Osteoblast (primary cell): ENCODE data around the gene NRF1. TPM values are rescaled to one million over a fixed set of nuclear protein-coding genes. Genes with fewer than 3 reads are reported as not detected.
A peak's percentile ranks its signal among the peaks of the same experiment; 100 is the strongest.

Experiments
- DNase-seq: peaks from one replicate; pipeline ENCODE4 v3.0.0; 2011; ENCODE audit warnings: low spot score, mixed read lengths; ENCODE audit not compliant: insufficient read length; ENCODE audit errors: missing footprints
- H2AFZ ChIP-seq: 2 replicates; pipeline ENCODE4 v1.6.0; 2011; ENCODE audit warnings: mild to moderate bottlenecking, low read length
- H3K27ac ChIP-seq: 2 replicates; pipeline ENCODE4 v1.5.1; 2011; ENCODE audit warnings: mild to moderate bottlenecking, low read depth, low read length, moderate library complexity
- H3K27me3 ChIP-seq: 2 replicates; pipeline ENCODE4 v1.6.0; 2012; ENCODE audit warnings: mild to moderate bottlenecking, control low read depth, inconsistent platforms, low read length, moderate library complexity; ENCODE audit not compliant: insufficient read depth
- H3K36me3 ChIP-seq: 2 replicates; pipeline ENCODE4 v1.5.1; 2011; ENCODE audit warnings: mild to moderate bottlenecking, low read length, control low read depth, moderate library complexity; ENCODE audit not compliant: insufficient read depth
- H3K4me1 ChIP-seq: 2 replicates; pipeline ENCODE4 v1.5.1; 2011; ENCODE audit warnings: mild to moderate bottlenecking, low read length, control low read depth, moderate library complexity; ENCODE audit not compliant: insufficient read depth
- H3K4me2 ChIP-seq: 2 replicates; pipeline ENCODE4 v1.6.0; 2011; ENCODE audit warnings: mild to moderate bottlenecking, low read length; ENCODE audit not compliant: insufficient read depth
- H3K4me3 ChIP-seq: fragments of 200-600 bp; sonication (generic); 3 replicates; pipeline ENCODE4 v1.5.1; 2012; ENCODE audit warnings: mild to moderate bottlenecking, low read length, inconsistent platforms; ENCODE audit not compliant: insufficient read depth
- H3K79me2 ChIP-seq: 2 replicates; pipeline ENCODE4 v1.6.0; 2012; ENCODE audit warnings: mild to moderate bottlenecking, low read length, control low read depth, inconsistent platforms; ENCODE audit not compliant: insufficient read depth
- H3K9me3 ChIP-seq: 2 replicates; pipeline ENCODE4 v1.5.1; 2011; ENCODE audit warnings: low read depth, low read length, control low read depth
- H4K20me1 ChIP-seq: 2 replicates; pipeline ENCODE4 v1.6.0; 2012; ENCODE audit warnings: mild to moderate bottlenecking, low read length, control low read depth; ENCODE audit not compliant: insufficient read depth
- CTCF ChIP-seq: IDR thresholded peaks from 2 replicates; pipeline ENCODE4 v1.5.1; 2011; ENCODE audit warnings: mild to moderate bottlenecking, low read depth, low read length, moderate library complexity; ENCODE audit errors: extremely low read depth
- total RNA-seq: library from RNA; depleted of rRNA; stranded (reverse); fragments of >200 nt; gene quantifications from 2 replicates; pipeline ENCODE4 v1.2.3, GENCODE V29; 2012

NRF1 gene
- total RNA-seq, 1 donor: 14.8 TPM

GRCh38 chr7:129785685-129786514, 174.4 kb downstream of the NRF1 start:
- peaks cover 64% of the 10 kb centered on the region for H3K27me3 ChIP-seq
- DNase-seq: peak; percentile 84

GRCh38 chr7:129786825-129787563, 175.5 kb downstream of the NRF1 start:
- no peak overlapping the region for H2AFZ ChIP-seq
- H3K27me3 ChIP-seq: peaks cover 53% of the 10 kb centered on the region
- TF ChIP-seq CTCF: no peak

More at GRCh38 chr7:129785685-129786514, 174.4 kb downstream of the NRF1 start:
- no peak for TF ChIP-seq CTCF
- H3K36me3 ChIP-seq: no peaks in the 10 kb centered on the region
- H3K4me3 ChIP-seq: no peak overlapping the region
- no peak overlapping the region for H3K4me2 ChIP-seq
- H4K20me1 ChIP-seq: peaks cover 3% of the 10 kb centered on the region
- H2AFZ ChIP-seq: no peak overlapping the region
- H3K79me2 ChIP-seq: no peaks in the 10 kb centered on the region
- H3K27ac ChIP-seq: no peak overlapping the region
- H3K9me3 ChIP-seq: no peaks in the 10 kb centered on the region
- H3K4me1 ChIP-seq: no peaks in the 10 kb centered on the region

GRCh38 chr7:129789000-129789399, 177.5 kb downstream of the NRF1 start:
- no peaks in the 10 kb centered on the region for H3K79me2 ChIP-seq
- no peaks in the 10 kb centered on the region for H3K36me3 ChIP-seq
- H3K27me3 ChIP-seq: peaks cover 34% of the 10 kb centered on the region
- H3K4me2 ChIP-seq: no peak overlapping the region
- no peaks in the 10 kb centered on the region for H3K9me3 ChIP-seq
- H4K20me1 ChIP-seq: no peaks in the 10 kb centered on the region
- H3K4me3 ChIP-seq: no peak overlapping the region
- peak; percentile 50 for DNase-seq
- H3K27ac ChIP-seq: no peak overlapping the region
- no peaks in the 10 kb centered on the region for H3K4me1 ChIP-seq
- TF ChIP-seq CTCF: no peak
- no peak overlapping the region for H2AFZ ChIP-seq

More at GRCh38 chr7:129786825-129787563, 175.5 kb downstream of the NRF1 start:
- Histone ChIP-seq H4K20me1 (peaks cover 3% of the 10 kb centered on the region), H3K4me3 (no peak overlapping the region), H3K79me2 (no peaks in the 10 kb centered on the region), H3K36me3 (no peaks in the 10 kb centered on the region), H3K4me2 (no peak overlapping the region), H3K27ac (no peak overlapping the region), H3K4me1 (no peaks in the 10 kb centered on the region), H3K9me3 (no peaks in the 10 kb centered on the region)
- DNase-seq: no peak

GRCh38 chr7:129789652-129790051, 178.1 kb downstream of the NRF1 start:
- no peak for TF ChIP-seq CTCF
- Histone ChIP-seq H3K79me2 (no peaks in the 10 kb centered on the region), H3K4me2 (no peak overlapping the region), H3K27ac (no peak overlapping the region), H3K4me1 (no peaks in the 10 kb centered on the region), H3K9me3 (no peaks in the 10 kb centered on the region), H3K27me3 (peaks cover 28% of the 10 kb centered on the region), H3K36me3 (no peaks in the 10 kb centered on the region), H2AFZ (no peak overlapping the region), H3K4me3 (no peak overlapping the region), H4K20me1 (no peaks in the 10 kb centered on the region)
- peak; percentile 63 for DNase-seq
